ENCODE results near the gene MORN4. TPM values are rescaled to one million over a fixed set of nuclear protein-coding genes. Genes with fewer than 3 reads are reported as not detected.

The MORN4 gene
- total and polyA plus RNA-seq, 2 of the 13 experiments (the other 11 are each of a cell fraction or from before 2014, with no cell fraction given): 3.4 to 9.1 TPM

- TF ChIP-seq ZFYVE20 (CRISPR knock-in tag; IDR thresholded peaks at IDR 0.05; ENCODE audit: borderline replicate concordance, low read depth) (no peak), NR3C1 (CRISPR knock-in tag; IDR thresholded peaks at IDR 0.05) (no peak), CBX1 (IDR thresholded peaks at IDR 0.05; ENCODE audit: low read depth) (no peak), ZFP37 (CRISPR knock-in tag; IDR thresholded peaks at IDR 0.05; ENCODE audit: borderline replicate concordance) (no peak), POGZ (CRISPR knock-in tag; IDR thresholded peaks at IDR 0.05) (peak; percentile 74), SP5 (CRISPR knock-in tag; IDR thresholded peaks at IDR 0.05; ENCODE audit: borderline replicate concordance, low read depth) (no peak), ZNF850 (CRISPR knock-in tag; conservative IDR thresholded peaks at IDR 0.05) (no peak), CEBPB (IDR thresholded peaks at IDR 0.05; ENCODE audit: borderline replicate concordance, low read depth, low read length) (no peak), PRMT3 (CRISPR knock-in tag; IDR thresholded peaks at IDR 0.05; ENCODE audit: borderline replicate concordance, low read depth) (no peak), ERF (CRISPR knock-in tag; IDR thresholded peaks at IDR 0.05) (peak; percentile 24; the same call in 1 of the 2 replicates), ZNF121 (CRISPR knock-in tag; IDR thresholded peaks at IDR 0.05) (no peak), ZNF75D (CRISPR knock-in tag; IDR thresholded peaks at IDR 0.05; ENCODE audit: borderline replicate concordance) (no peak), ISX (CRISPR knock-in tag; conservative IDR thresholded peaks at IDR 0.05) (no peak), ZNF20 (CRISPR knock-in tag; IDR thresholded peaks at IDR 0.05) (no peak), CEBPG (CRISPR knock-in tag; IDR thresholded peaks at IDR 0.05) (no peak), NCOR1 (IDR thresholded peaks at IDR 0.05; ENCODE audit: borderline replicate concordance, low read length) (peak; percentile 42; the same call in 1 of the 2 replicates), ZNF10 (CRISPR knock-in tag; IDR thresholded peaks at IDR 0.05; ENCODE audit: borderline replicate concordance, low read depth) (no peak), TP53 (CRISPR knock-in tag; conservative IDR thresholded peaks at IDR 0.05) (no peak), FOXK2 (IDR thresholded peaks at IDR 0.05) (no peak), LCORL (IDR thresholded peaks at IDR 0.05) (no peak), LCORL (CRISPR knock-in tag; IDR thresholded peaks at IDR 0.05) (peak; percentile 14), MBNL3 (CRISPR knock-in tag; conservative IDR thresholded peaks at IDR 0.05) (no peak)
- TF ChIP-seq, protein P1, sequence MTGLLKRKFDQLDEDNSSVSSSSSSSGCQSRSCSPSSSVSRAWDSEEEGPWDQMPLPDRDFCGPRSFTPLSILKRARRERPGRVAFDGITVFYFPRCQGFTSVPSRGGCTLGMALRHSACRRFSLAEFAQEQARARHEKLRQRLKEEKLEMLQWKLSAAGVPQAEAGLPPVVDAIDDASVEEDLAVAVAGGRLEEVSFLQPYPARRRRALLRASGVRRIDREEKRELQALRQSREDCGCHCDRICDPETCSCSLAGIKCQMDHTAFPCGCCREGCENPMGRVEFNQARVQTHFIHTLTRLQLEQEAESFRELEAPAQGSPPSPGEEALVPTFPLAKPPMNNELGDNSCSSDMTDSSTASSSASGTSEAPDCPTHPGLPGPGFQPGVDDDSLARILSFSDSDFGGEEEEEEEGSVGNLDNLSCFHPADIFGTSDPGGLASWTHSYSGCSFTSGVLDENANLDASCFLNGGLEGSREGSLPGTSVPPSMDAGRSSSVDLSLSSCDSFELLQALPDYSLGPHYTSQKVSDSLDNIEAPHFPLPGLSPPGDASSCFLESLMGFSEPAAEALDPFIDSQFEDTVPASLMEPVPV (CRISPR knock-in tag; IDR thresholded peaks at IDR 0.05): no peak
- TF ChIP-seq, protein P2, sequence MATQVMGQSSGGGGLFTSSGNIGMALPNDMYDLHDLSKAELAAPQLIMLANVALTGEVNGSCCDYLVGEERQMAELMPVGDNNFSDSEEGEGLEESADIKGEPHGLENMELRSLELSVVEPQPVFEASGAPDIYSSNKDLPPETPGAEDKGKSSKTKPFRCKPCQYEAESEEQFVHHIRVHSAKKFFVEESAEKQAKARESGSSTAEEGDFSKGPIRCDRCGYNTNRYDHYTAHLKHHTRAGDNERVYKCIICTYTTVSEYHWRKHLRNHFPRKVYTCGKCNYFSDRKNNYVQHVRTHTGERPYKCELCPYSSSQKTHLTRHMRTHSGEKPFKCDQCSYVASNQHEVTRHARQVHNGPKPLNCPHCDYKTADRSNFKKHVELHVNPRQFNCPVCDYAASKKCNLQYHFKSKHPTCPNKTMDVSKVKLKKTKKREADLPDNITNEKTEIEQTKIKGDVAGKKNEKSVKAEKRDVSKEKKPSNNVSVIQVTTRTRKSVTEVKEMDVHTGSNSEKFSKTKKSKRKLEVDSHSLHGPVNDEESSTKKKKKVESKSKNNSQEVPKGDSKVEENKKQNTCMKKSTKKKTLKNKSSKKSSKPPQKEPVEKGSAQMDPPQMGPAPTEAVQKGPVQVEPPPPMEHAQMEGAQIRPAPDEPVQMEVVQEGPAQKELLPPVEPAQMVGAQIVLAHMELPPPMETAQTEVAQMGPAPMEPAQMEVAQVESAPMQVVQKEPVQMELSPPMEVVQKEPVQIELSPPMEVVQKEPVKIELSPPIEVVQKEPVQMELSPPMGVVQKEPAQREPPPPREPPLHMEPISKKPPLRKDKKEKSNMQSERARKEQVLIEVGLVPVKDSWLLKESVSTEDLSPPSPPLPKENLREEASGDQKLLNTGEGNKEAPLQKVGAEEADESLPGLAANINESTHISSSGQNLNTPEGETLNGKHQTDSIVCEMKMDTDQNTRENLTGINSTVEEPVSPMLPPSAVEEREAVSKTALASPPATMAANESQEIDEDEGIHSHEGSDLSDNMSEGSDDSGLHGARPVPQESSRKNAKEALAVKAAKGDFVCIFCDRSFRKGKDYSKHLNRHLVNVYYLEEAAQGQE (IDR thresholded peaks at IDR 0.05; ENCODE audit: borderline replicate concordance in 1 of 2, low read depth in 1 of 2, low read length in 2 of 2): no peak
- TF ChIP-seq, protein P3, sequence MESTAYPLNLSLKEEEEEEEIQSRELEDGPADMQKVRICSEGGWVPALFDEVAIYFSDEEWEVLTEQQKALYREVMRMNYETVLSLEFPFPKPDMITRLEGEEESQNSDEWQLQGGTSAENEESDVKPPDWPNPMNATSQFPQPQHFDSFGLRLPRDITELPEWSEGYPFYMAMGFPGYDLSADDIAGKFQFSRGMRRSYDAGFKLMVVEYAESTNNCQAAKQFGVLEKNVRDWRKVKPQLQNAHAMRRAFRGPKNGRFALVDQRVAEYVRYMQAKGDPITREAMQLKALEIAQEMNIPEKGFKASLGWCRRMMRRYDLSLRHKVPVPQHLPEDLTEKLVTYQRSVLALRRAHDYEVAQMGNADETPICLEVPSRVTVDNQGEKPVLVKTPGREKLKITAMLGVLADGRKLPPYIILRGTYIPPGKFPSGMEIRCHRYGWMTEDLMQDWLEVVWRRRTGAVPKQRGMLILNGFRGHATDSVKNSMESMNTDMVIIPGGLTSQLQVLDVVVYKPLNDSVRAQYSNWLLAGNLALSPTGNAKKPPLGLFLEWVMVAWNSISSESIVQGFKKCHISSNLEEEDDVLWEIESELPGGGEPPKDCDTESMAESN (CRISPR knock-in tag; conservative IDR thresholded peaks at IDR 0.05): no peak
Observed at GRCh38 chr10:97584060-97584797, 49.1 kb downstream of the MORN4 start, which contains the start of gene HOGA1 (continued).

All from HepG2 (cell line).